SKM-1 treated with dmso at 0.1 percent for 144 hours (cell line): Measurements from ENCODE around the gene MBD3L2.
"Not testable (repeated sequence)": the region's sequence is repeated elsewhere in the genome, so short reads cannot be mapped to it uniquely, and the experiment has no call there.

Experiments
- DNase-seq: peaks from one replicate; lab custom pipeline; 2025; ENCODE audit not compliant: unreplicated experiment; lab: John Stamatoyannopoulos, UW

The MBD3L2 gene

GRCh38 chr19:7049021-7049420 is at the start of gene MBD3L2:
Gene MBD3L2 (plus strand): TSS chr19:7049321. CDS start chr19:7049374, 53 bp downstream.
- DNase-seq, result not testable (repeated sequence)

- no peak for DNase-seq
Measured at GRCh38 chr19:6999933-7000332, 49.2 kb upstream of the MBD3L2 start.

DNA sequence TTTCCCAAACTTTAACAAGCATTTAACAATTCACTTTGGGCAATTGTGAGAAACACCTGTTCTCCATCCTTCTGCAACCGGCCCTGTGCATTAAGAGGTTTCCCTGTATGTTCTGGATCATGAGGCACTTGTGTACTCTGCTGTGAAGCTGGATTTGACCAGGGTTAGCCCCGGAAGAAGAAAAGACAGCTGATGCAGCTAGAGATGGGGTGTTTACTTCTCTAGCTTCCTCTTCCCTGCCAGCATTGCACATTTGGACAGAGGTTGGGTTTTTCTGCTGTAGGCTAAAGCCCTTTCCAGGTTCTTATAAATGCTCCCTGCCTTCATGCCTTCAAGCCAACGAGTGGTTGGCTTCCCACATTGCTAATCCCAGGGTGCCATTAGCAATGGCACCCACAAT is 48.8 kb upstream of the MBD3L2 start:
- DNase-seq, result peak; percentile 12

DNA sequence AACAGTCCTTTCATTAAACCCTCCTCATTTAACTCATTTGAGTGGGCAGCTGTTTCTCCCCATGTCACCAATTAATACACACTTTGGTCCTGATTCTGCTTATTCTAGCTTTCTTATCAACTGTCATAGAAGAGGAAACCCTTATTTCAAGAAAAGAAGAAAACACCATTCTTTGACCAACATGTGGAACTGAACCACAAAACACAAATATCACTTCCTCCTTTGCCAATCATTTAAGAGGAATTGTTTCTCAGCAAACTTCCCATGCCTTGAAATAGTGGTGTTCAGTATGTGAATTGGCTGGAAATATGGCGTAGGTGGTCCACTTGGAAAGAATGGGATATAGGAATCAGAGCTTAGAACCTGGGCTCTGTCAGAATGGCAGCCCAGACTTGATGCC is 48.3 kb upstream of the MBD3L2 start:
- no peak for DNase-seq

DNA sequence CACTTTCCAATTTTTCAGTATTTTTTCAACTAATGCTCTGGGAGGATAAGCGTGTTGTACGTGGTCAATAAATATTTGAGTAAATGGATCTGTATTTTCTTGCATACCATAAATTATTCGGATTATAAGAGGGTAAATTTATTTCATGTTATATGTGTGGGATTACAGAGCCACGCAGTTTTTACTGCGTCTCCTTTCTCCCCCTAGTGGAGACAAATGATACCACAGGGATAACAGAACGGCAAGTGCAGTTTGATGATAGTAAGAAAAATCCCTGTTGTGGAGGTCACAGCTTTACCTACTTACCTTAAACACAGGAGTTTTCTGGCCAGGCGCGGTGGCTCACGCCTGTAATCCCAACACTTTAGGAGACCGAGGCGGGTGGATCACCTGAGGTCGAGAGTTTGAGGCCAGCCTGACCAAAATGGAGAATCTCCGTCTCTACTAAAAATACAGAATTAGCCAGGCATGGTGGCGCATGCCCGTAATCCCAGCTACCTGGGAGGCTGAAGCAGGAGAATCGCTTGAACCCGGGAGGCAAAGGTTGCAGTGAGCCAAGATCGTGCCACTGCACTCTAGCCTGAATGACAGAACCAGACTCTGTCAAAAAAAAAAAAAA is 44.7 kb upstream of the MBD3L2 start:
- DNase-seq, result peak; percentile 27

DNA sequence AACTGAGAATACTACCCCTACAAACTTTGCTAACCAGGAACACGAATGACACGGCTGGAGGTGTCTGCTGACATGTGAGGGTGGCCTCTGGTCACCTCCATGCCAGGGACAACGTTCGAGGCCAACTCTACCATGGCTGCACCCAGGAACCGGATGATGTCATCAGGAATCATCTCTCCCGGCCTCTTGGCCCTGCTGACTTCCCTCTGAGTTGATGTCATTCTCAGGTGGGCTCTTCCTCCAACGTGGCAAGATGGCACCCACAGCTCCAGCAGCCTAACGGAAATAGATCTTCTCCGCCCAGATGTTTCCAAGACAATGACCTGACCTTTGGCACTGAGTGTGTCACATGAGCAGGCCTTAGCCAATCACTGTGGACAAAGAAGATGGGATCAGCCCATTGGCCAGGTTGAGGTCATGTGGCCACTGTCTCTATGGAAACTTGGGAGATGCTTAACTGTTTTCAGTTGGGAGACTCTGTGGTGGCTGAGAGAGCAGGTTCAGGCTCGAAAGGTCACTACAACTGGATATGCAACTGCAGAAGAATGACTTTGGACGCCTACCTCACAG is 42.9 kb upstream of the MBD3L2 start:
- no peak for DNase-seq

DNA sequence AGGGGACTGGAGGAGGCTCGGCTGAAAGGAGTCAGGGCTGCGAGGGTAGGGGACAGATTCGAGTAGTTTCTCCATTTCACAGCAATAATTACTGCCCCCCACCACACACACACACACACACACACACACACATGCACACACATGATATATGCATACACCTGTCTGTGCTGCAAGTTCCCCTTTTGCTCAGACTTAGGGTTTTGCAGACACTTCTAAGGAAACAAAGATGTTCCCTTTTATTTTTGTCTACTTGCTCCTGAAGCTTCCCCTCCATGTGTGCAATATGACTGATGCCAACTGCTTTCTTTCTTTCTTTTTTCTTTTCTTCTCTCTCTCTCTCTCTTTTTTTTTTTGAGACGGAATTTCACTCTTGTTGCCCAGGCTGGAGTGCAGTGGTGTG is 41.3 kb upstream of the MBD3L2 start:
- DNase-seq, result peak; percentile 12

DNA sequence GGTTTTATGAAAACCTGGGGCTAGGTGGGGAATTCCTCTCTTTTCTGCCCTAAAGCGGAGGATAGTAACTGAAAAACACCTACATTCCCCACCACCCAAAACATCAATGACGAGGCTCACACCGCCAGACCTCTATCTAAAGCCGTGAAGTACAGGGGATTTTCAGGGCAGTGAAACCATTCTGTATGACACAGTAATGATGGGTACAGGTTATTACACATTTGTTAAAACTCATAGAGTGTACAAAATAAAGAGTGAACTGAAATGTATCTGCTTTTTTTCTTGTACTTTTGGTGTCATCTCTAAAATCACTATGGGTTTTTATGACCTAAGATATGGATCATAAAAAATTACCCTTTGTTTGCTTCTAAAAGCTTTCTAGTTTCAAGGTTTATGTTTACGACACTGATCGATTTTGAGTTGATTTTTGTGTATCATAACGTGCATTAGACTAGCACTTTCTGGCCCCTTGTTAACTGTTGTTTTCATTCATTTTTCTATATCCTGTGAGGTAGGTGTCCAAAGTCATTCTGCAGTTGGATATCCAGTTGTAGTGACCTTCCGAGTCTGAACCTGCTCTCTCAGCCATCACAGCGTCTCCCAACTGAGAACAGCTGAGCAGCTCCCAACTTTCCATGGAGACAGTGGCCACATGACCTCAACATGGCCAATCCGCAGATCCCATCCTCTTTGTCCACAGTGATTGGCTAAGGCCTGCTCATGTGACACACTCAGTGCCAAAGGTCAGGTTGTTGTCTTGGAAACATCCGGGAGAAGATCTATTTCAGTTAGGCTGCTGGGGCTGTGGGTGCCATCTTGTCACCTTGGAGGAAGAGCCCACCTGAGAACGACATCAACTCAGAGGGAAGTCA is 38.2 kb upstream of the MBD3L2 start:
- DNase-seq, result no peak

DNA sequence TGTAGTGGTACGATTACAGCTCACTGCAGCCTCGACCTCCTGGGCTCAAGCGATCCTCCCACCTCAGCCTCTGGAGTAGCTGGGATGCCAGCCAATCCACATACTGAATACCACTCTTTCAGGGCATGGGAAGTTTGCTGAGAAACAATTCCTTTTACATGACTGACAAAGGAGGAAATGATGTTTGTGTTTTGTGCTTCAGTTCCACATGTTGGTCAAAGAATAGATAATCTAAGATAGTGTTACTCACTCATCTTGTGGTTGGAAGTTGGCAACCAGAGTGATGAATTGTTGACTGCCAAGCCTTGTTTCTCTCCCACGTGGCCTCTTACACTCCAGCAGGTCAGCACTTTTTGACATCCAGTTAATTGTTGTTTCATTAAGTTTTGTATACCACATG is 35.4 kb upstream of the MBD3L2 start:
- DNase-seq, result no peak

GRCh38 chr19:7018828-7019227 is 30.3 kb upstream of the MBD3L2 start:
- no peak for DNase-seq

- not testable (repeated sequence) for DNase-seq
Measured at GRCh38 chr19:7021331-7021730, 27.8 kb upstream of the MBD3L2 start, which contains the start of gene MBD3L2B. Gene MBD3L2B (minus strand): TSS chr19:7021431. CDS start chr19:7021397, 34 bp downstream.

GRCh38 chr19:7028790-7029189 is 20.3 kb upstream of the MBD3L2 start:
- DNase-seq, result not testable (repeated sequence)

GRCh38 chr19:7030278-7030677 is 18.8 kb upstream of the MBD3L2 start, which contains the start of gene MBD3L5:
Gene MBD3L5 (plus strand): TSS chr19:7030578. CDS start chr19:7030612, 34 bp downstream.
- DNase-seq, result not testable (repeated sequence)

- not testable (repeated sequence) for DNase-seq
Measured at GRCh38 chr19:7040079-7040478, 9.0 kb upstream of the MBD3L2 start, which contains the start of gene MBD3L4. Gene MBD3L4 (minus strand): TSS chr19:7040179. CDS start chr19:7040144, 35 bp downstream.

GRCh38 chr19:7041563-7041962 is 7.6 kb upstream of the MBD3L2 start:
- not testable (repeated sequence) for DNase-seq

GRCh38 chr19:7051421-7051820 is 2.3 kb downstream of the MBD3L2 start:
- not testable (repeated sequence) for DNase-seq

- DNase-seq, result not testable (repeated sequence)
Measured at GRCh38 chr19:7052896-7053295, 3.8 kb downstream of the MBD3L2 start.

GRCh38 chr19:7054635-7055368 is 5.7 kb downstream of the MBD3L2 start:
- not testable (repeated sequence) for DNase-seq

DNA sequence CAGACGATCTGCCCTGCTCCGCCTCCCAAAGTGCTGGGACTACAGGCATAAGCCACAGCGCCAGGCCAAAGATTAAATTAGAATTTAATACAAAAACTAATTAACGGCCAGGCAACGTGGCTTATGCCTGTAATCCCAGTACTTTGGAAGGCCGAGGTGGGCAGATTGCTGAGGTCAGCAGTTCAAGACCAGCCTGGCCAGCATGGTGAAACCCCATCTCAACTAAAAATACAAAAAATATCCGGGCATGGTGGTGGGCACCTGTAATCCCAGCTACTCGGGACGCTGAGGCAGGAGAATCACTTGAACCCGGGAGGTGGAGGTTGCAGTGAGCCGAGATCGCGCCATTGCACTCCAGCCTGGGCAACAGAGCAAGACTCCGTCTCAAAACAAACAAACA is 6.6 kb downstream of the MBD3L2 start:
- not testable (repeated sequence) for DNase-seq

GRCh38 chr19:7056371-7056770 is 7.2 kb downstream of the MBD3L2 start:
- DNase-seq, result not testable (repeated sequence)

- DNase-seq, result not testable (repeated sequence)
Measured at GRCh38 chr19:7058576-7058975, 9.5 kb downstream of the MBD3L2 start, which contains the start of gene MBD3L3. Gene MBD3L3 (minus strand): TSS chr19:7058676. CDS start chr19:7058605, 71 bp downstream.
